Erythroblast (primary cell): ENCODE measurements around the gene ADIPOR2.

ENCODE experiments used
- GATA1 ChIP-seq: IDR thresholded peaks from 2 replicates; pipeline ENCODE4 v1.6.1; 2011; ENCODE audit warnings: low read depth, mild to moderate bottlenecking, control low read depth, low read length, moderate library complexity
- POLR2A ChIP-seq: IDR thresholded peaks from 2 replicates; pipeline ENCODE4 v1.6.1; 2011; ENCODE audit warnings: mild to moderate bottlenecking, low read length

GRCh38 chr12:1663440-1664132 is 27.3 kb upstream of the ADIPOR2 start:
- TF ChIP-seq POLR2A (no peak), GATA1 (no peak)
